Neural cell (in vitro differentiated cells): ENCODE results near the gene RASA4B.

ENCODE experiments used
- CTCF ChIP-seq: fragments of 450-650 bp; IDR thresholded peaks from 2 replicates; pipeline ENCODE4 v1.5.1; 2014; ENCODE audit warnings: antibody characterized with exemption, mild to moderate bottlenecking, moderate library complexity; ENCODE audit not compliant: poor library complexity, severe bottlenecking
- EP300 ChIP-seq: fragments of 450-650 bp; conservative IDR thresholded peaks from 2 replicates; pipeline ENCODE4 v1.6.1; 2014; ENCODE audit warnings: antibody characterized with exemption, mild to moderate bottlenecking, moderate library complexity; ENCODE audit not compliant: poor library complexity, severe bottlenecking
- EZH2 ChIP-seq: fragments of 200-600, 300-800 bp; shearing (Covaris generic), sonication (generic); IDR thresholded peaks from 2 replicates; pipeline ENCODE4 v1.6.1; 2014; ENCODE audit warnings: antibody characterized with exemption, low read length, borderline replicate concordance, mild to moderate bottlenecking; ENCODE audit not compliant: insufficient read depth, poor library complexity, severe bottlenecking
- MXI1 ChIP-seq: fragments of 450-650 bp; conservative IDR thresholded peaks from 2 replicates; pipeline ENCODE4 v1.6.1; 2014; ENCODE audit warnings: antibody characterized with exemption, mild to moderate bottlenecking; ENCODE audit not compliant: poor library complexity, severe bottlenecking
- POLR2AphosphoS5 ChIP-seq: IDR thresholded peaks from 2 replicates; pipeline ENCODE4 v1.6.1; 2012
- RAD21 ChIP-seq: fragments of 450-650 bp; conservative IDR thresholded peaks from 2 replicates; pipeline ENCODE4 v1.6.1; 2014; ENCODE audit warnings: antibody characterized with exemption, mild to moderate bottlenecking, moderate library complexity
- REST ChIP-seq: IDR thresholded peaks from 2 replicates; pipeline ENCODE4 v1.6.1; 2012; ENCODE audit warnings: borderline replicate concordance

DNA sequence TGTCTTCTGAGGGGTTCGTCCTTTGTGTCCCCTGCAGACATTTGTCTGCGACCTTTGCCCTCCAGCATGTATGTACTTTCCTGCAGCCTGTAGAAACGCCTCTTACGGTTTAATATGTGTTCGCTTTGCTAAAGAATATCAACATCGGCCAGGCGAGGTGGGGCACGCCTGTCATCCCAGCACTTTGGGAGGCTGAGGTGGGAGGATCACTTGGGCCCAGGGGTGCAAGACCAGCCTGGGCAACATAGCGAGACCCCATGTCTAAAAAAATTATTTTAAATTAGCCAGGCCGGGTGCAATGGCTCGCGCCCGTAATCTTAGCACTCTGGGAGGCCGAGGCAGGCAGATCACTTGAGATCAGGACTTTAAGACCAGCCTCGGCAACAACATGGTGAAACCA, 68.4 kb downstream of the RASA4B start:
- TF ChIP-seq CTCF (no peak), MXI1 (no peak), EZH2 (no peak), POLR2AphosphoS5 (no peak), RAD21 (no peak), REST (no peak), EP300 (no peak)
